Measurements from ENCODE around the gene HAVCR1. TPM values are rescaled to one million over a fixed set of nuclear protein-coding genes. Genes with fewer than 3 reads are reported as not detected.

HAVCR1 gene
- polyA plus RNA-seq, 2 of the 4 experiments (the other 2 are of a cell fraction): 94.7 to 103 TPM

GRCh38 chr5:156991714-156992113 lies 67.2 kb downstream of the HAVCR1 start:
- no peak overlapping the region for H3K4me2 ChIP-seq
- CTCF ChIA-PET: interaction anchor here (0.9 to 1.7 kb wide), 2 partner anchors 16 to 31 kb away, joined by 4 read pairs; no protein-coding TSS in a partner anchor
- no peak for FAIRE-seq
- no peak for DNase-seq (ENCODE audit: low read depth in 1 of 2, low spot score in 1 of 2)
- ATAC-seq: no peak
- no peaks in the 10 kb centered on the region for H3K4me1 ChIP-seq
- 88% methylated on average over 4 of the region's 4 CpGs for WGBS (ENCODE audit: missing lambda C conversion rate)
- POLR2A ChIA-PET: no interaction called here
- no peaks in the 10 kb centered on the region for H3K9me3 ChIP-seq
- TF ChIP-seq EHMT2 (IDR thresholded peaks at IDR 0.05; ENCODE audit: low read depth) (no peak), RAD21 (conservative IDR thresholded peaks at IDR 0.05 in 1 of 2, IDR thresholded peaks at IDR 0.05 in 1 of 2) (no peak), JUNB (IDR thresholded peaks at IDR 0.05) (no peak), PBX3 (IDR thresholded peaks at IDR 0.05) (no peak), ZFP36 (IDR thresholded peaks at IDR 0.05; ENCODE audit: borderline replicate concordance, partially characterized antibody) (no peak), RFX5 (IDR thresholded peaks at IDR 0.05) (no peak), CHD4 (IDR thresholded peaks at IDR 0.05; ENCODE audit: borderline replicate concordance) (no peak)
- no peak overlapping the region for H3K4me3 ChIP-seq
- no peak overlapping the region for H3K27ac ChIP-seq

- Histone ChIP-seq H3K4me1 (no peaks in the 10 kb centered on the region), H3K9me3 (no peaks in the 10 kb centered on the region), H3K4me3 (no peak overlapping the region), H3K4me2 (no peak overlapping the region), H3K27ac (no peak overlapping the region)
- WGBS (ENCODE audit: missing lambda C conversion rate): 98% methylated on average over 9 of the region's 9 CpGs
- CTCF ChIA-PET: no interaction called here
- FAIRE-seq (no peak), DNase-seq (ENCODE audit: low read depth in 1 of 2, low spot score in 1 of 2) (no peak), ATAC-seq (no peak)
- TF ChIP-seq KDM1A (IDR thresholded peaks at IDR 0.05; ENCODE audit: low read depth): no peak
- no peak for TF ChIP-seq NFE2L2 (conservative IDR thresholded peaks at IDR 0.05; ENCODE audit: low read length)
- no peak for TF ChIP-seq FOXS1 (CRISPR knock-in tag; IDR thresholded peaks at IDR 0.05)
- TF ChIP-seq CBX2 (IDR thresholded peaks at IDR 0.05; ENCODE audit: borderline replicate concordance, low read depth): no peak
- no peak for TF ChIP-seq ELK1 (IDR thresholded peaks at IDR 0.05; ENCODE audit: low read depth, low read length)
- TF ChIP-seq RFX5 (IDR thresholded peaks at IDR 0.05): no peak
- no peak for TF ChIP-seq MAZ (IDR thresholded peaks at IDR 0.05; ENCODE audit: borderline replicate concordance, low read depth, low read length)
- TF ChIP-seq ZFP36 (IDR thresholded peaks at IDR 0.05; ENCODE audit: borderline replicate concordance, partially characterized antibody): no peak
- no peak for TF ChIP-seq HMGXB4 (CRISPR knock-in tag; IDR thresholded peaks at IDR 0.05; ENCODE audit: borderline replicate concordance)
- TF ChIP-seq MAX (IDR thresholded peaks at IDR 0.05): no peak
- no peak for TF ChIP-seq ATOH8 (CRISPR knock-in tag; IDR thresholded peaks at IDR 0.05; ENCODE audit: low read depth)
- no peak for TF ChIP-seq ZSCAN20 (CRISPR knock-in tag; IDR thresholded peaks at IDR 0.05)
- no peak for TF ChIP-seq RNF2 (IDR thresholded peaks at IDR 0.05; ENCODE audit: borderline replicate concordance, low read depth)
- no peak for TF ChIP-seq MAFK (IDR thresholded peaks at IDR 0.05; ENCODE audit: partially characterized antibody)
- POLR2A ChIA-PET: no interaction called here
Observed at GRCh38 chr5:156984064-156984463, 74.9 kb downstream of the HAVCR1 start.
